ENCODE results near the gene OTOG.

The OTOG gene

GRCh38 chr11:17695454-17696441, 148.7 kb downstream of the OTOG start:
- peaks cover 50% of the 10 kb centered on the region for H3K27me3 Mint-ChIP-seq
- H3K4me1 Mint-ChIP-seq (ENCODE audit: low read depth) = no peaks in the 10 kb centered on the region
- no peaks in the 10 kb centered on the region for H3K36me3 Mint-ChIP-seq (ENCODE audit: low read depth)
- no peak overlapping the region for H3K27ac Mint-ChIP-seq
- intact Hi-C loops (cut with micrococcal nuclease) = no loop called here
- no peak overlapping the region for H3K4me3 Mint-ChIP-seq
- no peaks in the 10 kb centered on the region for H3K9me3 Mint-ChIP-seq

- H3K27ac Mint-ChIP-seq = no peak overlapping the region
- intact Hi-C loops (cut with micrococcal nuclease) = no loop called here
Observed at GRCh38 chr11:17696741-17697140, 149.7 kb downstream of the OTOG start.

More at GRCh38 chr11:17696741-17697140, 149.7 kb downstream of the OTOG start:
- Mint-ChIP-seq H3K4me1 (ENCODE audit: low read depth) (no peaks in the 10 kb centered on the region), H3K9me3 (no peaks in the 10 kb centered on the region), H3K4me3 (no peak overlapping the region), H3K27me3 (peaks cover 49% of the 10 kb centered on the region), H3K36me3 (ENCODE audit: low read depth) (no peaks in the 10 kb centered on the region)
